PC-3 (cell line): ENCODE data around the gene TSHZ2. TPM values are rescaled to one million over a fixed set of nuclear protein-coding genes. Genes with fewer than 3 reads are reported as not detected.

Experiments used
- ATAC-seq: fragments of 200-7000 bp; cut with Tn5 transposase; 2 replicates; pipeline ENCODE4 v1.9.1; 2020; ENCODE audit warnings: mild to moderate bottlenecking, moderate library complexity
- BruUV-seq: library from RNA; stranded (reverse); fragments of 400-500 nt; replicated peaks from 2 replicates; lab custom pipeline; 2021; lab: Mats Ljungman, UMichigan
- CTCF ChIA-PET: fragments of 300-600 bp; sonication (Branson Sonifier 250); formaldehyde crosslinking; loops from one replicate; lab custom pipeline; 2022; ENCODE audit warnings: antibody characterized with exemption; lab: Charles Lee
- POLR2A ChIA-PET: fragments of 300-600 bp; sonication (Branson Sonifier 250); formaldehyde crosslinking; loops from one replicate; lab custom pipeline; 2022; ENCODE audit warnings: antibody characterized with exemption; ENCODE audit not compliant: unreplicated experiment; lab: Charles Lee
- DNase-seq: peaks from one replicate; pipeline ENCODE4 v3.0.0-alpha.2; 2015
- H2AFZ ChIP-seq: fragments of 300-600 bp; sonication (generic); 2 replicates; pipeline ENCODE4 v1.6.0; 2016; ENCODE audit warnings: antibody characterized with exemption, low read length
- H3F3A ChIP-seq: fragments of 300-600 bp; sonication (generic); one replicate; pipeline ENCODE4 v1.6.0; 2017; ENCODE audit warnings: antibody characterized with exemption, low read length, control low read depth, mild to moderate bottlenecking; ENCODE audit not compliant: unreplicated experiment
- H3K27ac ChIP-seq: fragments of 300-600 bp; sonication (generic); 2 replicates; pipeline ENCODE4 v1.5.1; 2016; ENCODE audit warnings: mild to moderate bottlenecking, low read length
- H3K27me3 ChIP-seq: fragments of 300-600 bp; sonication (generic); 2 replicates; pipeline ENCODE4 v1.6.1; 2016; ENCODE audit warnings: low read length, mixed read lengths
- H3K36me3 ChIP-seq: fragments of 300-600 bp; sonication (generic); 2 replicates; pipeline ENCODE4 v1.6.1; 2016; ENCODE audit warnings: low read depth, mixed run types, low read length, mixed read lengths
- H3K4me1 ChIP-seq: fragments of 300-600 bp; sonication (generic); 2 replicates; pipeline ENCODE4 v1.5.1; 2016; ENCODE audit warnings: low read length; ENCODE audit not compliant: insufficient read depth
- H3K4me2 ChIP-seq: fragments of 300-600 bp; sonication (generic); 2 replicates; pipeline ENCODE4 v1.6.0; 2016; ENCODE audit warnings: low read length
- H3K4me3 ChIP-seq: fragments of 300-600 bp; sonication (generic); 2 replicates; pipeline ENCODE4 v1.5.1; 2016; ENCODE audit warnings: mild to moderate bottlenecking, low read length, mixed read lengths
- H3K79me2 ChIP-seq: fragments of 300-600 bp; sonication (generic); 2 replicates; pipeline ENCODE4 v1.6.1; 2017; ENCODE audit warnings: low read length, mixed read lengths
- H3K9ac ChIP-seq: fragments of 300-600 bp; sonication (generic); 2 replicates; pipeline ENCODE4 v1.6.0; 2016; ENCODE audit warnings: mild to moderate bottlenecking, low read length
- H3K9me2 ChIP-seq: fragments of 300-600 bp; sonication (generic); replicated peaks from 2 replicates; pipeline ENCODE4 v1.6.1; 2016; ENCODE audit warnings: mixed run types, low read length, mixed read lengths
- H3K9me3 ChIP-seq: fragments of 300-600 bp; sonication (generic); 2 replicates; pipeline ENCODE4 v1.6.1; 2016; ENCODE audit warnings: low read length, mixed read lengths
- H4K20me1 ChIP-seq: fragments of 300-600 bp; sonication (generic); 2 replicates; pipeline ENCODE4 v1.6.1; 2016; ENCODE audit warnings: low read length, mixed read lengths
- EZH2 ChIP-seq: fragments of 300-600 bp; sonication (generic); IDR thresholded peaks from one replicate; pipeline ENCODE4 v1.6.1; 2017; ENCODE audit warnings: antibody characterized with exemption, mild to moderate bottlenecking, low read length; ENCODE audit not compliant: unreplicated experiment
- EZH2phosphoT487 ChIP-seq: fragments of 300-600 bp; sonication (generic); IDR thresholded peaks from 2 replicates; pipeline ENCODE4 v1.6.1; 2018; ENCODE audit warnings: mild to moderate bottlenecking, antibody characterized with exemption, low read length, borderline replicate concordance
- intact Hi-C: fragments of 100-400 bp; cut with micrococcal nuclease; formaldehyde crosslinking; loops from 2 replicates; pipeline ENCODE4 v1.9.0; 2023
- total RNA-seq: library from RNA; depleted of rRNA; stranded (reverse); fragments of >200 nt; gene quantifications from 2 replicates; pipeline ENCODE4 v1.2.3, GENCODE V29; 2014
- TF ChIP-seq, protein P1 (sequence below): fragments of 300-600 bp; sonication (generic); conservative IDR thresholded peaks from 2 replicates; pipeline ENCODE4 v1.5.1; 2017; ENCODE audit warnings: antibody characterized with exemption, low read depth, mild to moderate bottlenecking, low read length

The TSHZ2 gene
- total RNA-seq, 1 experiment from 2014 or later: not detected

- no peak overlapping the region for H3K4me2 ChIP-seq
- no peaks in the 10 kb centered on the region for H4K20me1 ChIP-seq
- H3K4me1 ChIP-seq: no peaks in the 10 kb centered on the region
- H3F3A ChIP-seq: no peaks in the 10 kb centered on the region
- ChIA-PET CTCF (no interaction called here), POLR2A (no interaction called here)
- H3K9me2 ChIP-seq: no peaks in the 10 kb centered on the region
- H3K27ac ChIP-seq: no peak overlapping the region
- H3K79me2 ChIP-seq: no peaks in the 10 kb centered on the region
- peaks cover 72% of the 10 kb centered on the region for H3K27me3 ChIP-seq
- no peak overlapping the region for H3K9ac ChIP-seq
- no peak for DNase-seq
- no peak overlapping the region for H2AFZ ChIP-seq
- no TSS peak for BruUV-seq
- no peak overlapping the region for H3K4me3 ChIP-seq
- TF ChIP-seq EZH2phosphoT487: no peak
- TF ChIP-seq, protein P1, sequence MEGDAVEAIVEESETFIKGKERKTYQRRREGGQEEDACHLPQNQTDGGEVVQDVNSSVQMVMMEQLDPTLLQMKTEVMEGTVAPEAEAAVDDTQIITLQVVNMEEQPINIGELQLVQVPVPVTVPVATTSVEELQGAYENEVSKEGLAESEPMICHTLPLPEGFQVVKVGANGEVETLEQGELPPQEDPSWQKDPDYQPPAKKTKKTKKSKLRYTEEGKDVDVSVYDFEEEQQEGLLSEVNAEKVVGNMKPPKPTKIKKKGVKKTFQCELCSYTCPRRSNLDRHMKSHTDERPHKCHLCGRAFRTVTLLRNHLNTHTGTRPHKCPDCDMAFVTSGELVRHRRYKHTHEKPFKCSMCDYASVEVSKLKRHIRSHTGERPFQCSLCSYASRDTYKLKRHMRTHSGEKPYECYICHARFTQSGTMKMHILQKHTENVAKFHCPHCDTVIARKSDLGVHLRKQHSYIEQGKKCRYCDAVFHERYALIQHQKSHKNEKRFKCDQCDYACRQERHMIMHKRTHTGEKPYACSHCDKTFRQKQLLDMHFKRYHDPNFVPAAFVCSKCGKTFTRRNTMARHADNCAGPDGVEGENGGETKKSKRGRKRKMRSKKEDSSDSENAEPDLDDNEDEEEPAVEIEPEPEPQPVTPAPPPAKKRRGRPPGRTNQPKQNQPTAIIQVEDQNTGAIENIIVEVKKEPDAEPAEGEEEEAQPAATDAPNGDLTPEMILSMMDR: no peak
- TF ChIP-seq EZH2: no peak
- H3K36me3 ChIP-seq: no peaks in the 10 kb centered on the region
- intact Hi-C loops: no loop called here
- ATAC-seq: no peak
- no peaks in the 10 kb centered on the region for H3K9me3 ChIP-seq
Measured at GRCh38 chr20:53384392-53384791, 412.2 kb downstream of the TSHZ2 start.

GRCh38 chr20:53385941-53386767 lies 414.0 kb downstream of the TSHZ2 start:
- H3K4me2 ChIP-seq: no peak overlapping the region
- no peak overlapping the region for H3K4me3 ChIP-seq
- no peaks in the 10 kb centered on the region for H3K9me2 ChIP-seq
- intact Hi-C loops: no loop called here
- no peaks in the 10 kb centered on the region for H4K20me1 ChIP-seq
- no TSS peak for BruUV-seq
- ChIA-PET CTCF (no interaction called here), POLR2A (no interaction called here)
- no peaks in the 10 kb centered on the region for H3K9me3 ChIP-seq
- ATAC-seq (no peak), DNase-seq (no peak)
- no peak overlapping the region for H3K27ac ChIP-seq
- H3K9ac ChIP-seq: no peak overlapping the region
- TF ChIP-seq EZH2 (no peak), EZH2phosphoT487 (no peak)
- TF ChIP-seq, protein P1: no peak
- no peak overlapping the region for H2AFZ ChIP-seq
- peaks cover 79% of the 10 kb centered on the region for H3K27me3 ChIP-seq
- H3F3A ChIP-seq: no peaks in the 10 kb centered on the region
- no peaks in the 10 kb centered on the region for H3K79me2 ChIP-seq
- no peaks in the 10 kb centered on the region for H3K4me1 ChIP-seq
- no peaks in the 10 kb centered on the region for H3K36me3 ChIP-seq

DNA sequence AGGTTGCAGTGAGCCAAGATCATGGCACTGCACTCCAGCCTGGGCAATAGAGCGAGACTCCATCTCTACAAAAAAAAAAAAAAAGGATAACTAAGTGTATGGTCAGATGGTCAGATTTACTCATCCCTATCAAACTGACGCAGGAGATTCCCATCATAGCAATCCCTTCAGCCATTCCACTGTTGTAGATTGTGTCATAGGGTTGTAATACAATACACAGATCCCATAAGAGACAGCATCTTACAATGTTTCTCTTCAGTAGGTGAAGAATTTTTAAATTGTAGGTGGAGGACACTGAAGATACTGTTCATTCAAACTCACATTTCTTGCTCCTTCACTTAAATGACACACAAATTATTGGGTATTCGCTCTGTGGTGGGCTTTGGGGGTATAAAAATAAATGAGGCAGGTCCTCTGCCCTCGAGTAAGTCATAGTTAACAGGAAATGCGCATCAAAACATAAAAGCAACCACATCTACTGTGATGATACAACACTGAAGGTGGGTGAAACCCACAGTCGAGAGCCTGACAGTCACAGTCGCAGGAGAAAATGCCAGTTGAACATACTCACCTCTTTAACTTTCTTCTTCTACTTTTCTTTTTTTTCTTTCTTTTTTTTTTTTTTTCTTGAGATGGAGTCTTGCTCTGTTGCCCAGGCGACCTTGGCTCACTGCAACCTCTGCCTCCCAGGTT lies 416.0 kb downstream of the TSHZ2 start:
- no peaks in the 10 kb centered on the region for H3K79me2 ChIP-seq
- no peak overlapping the region for H2AFZ ChIP-seq
- CTCF ChIA-PET: no interaction called here
- no peaks in the 10 kb centered on the region for H4K20me1 ChIP-seq
- H3K4me1 ChIP-seq: no peaks in the 10 kb centered on the region
- no peak for TF ChIP-seq EZH2
- TF ChIP-seq, protein P1: no peak
- no peak for TF ChIP-seq EZH2phosphoT487
- no peaks in the 10 kb centered on the region for H3F3A ChIP-seq
- no peak overlapping the region for H3K4me2 ChIP-seq
- H3K9me2 ChIP-seq: no peaks in the 10 kb centered on the region
- H3K36me3 ChIP-seq: no peaks in the 10 kb centered on the region
- H3K27ac ChIP-seq: no peak overlapping the region
- POLR2A ChIA-PET: no interaction called here
- H3K4me3 ChIP-seq: no peak overlapping the region
- DNase-seq: no peak
- peaks cover 75% of the 10 kb centered on the region for H3K27me3 ChIP-seq
- ATAC-seq: no peak
- intact Hi-C loops: no loop called here
- no peak overlapping the region for H3K9ac ChIP-seq
- BruUV-seq: no TSS peak
- H3K9me3 ChIP-seq: no peaks in the 10 kb centered on the region
